Natural killer cell (primary cell): ENCODE results near the gene LYPD6. TPM values are rescaled to one million over a fixed set of nuclear protein-coding genes. Genes with fewer than 3 reads are reported as not detected.

Source experiments
- ATAC-seq, 3 donors: fragments of 150-1000 bp in 2 of 3; fragments of 200-7000 bp in 1 of 3; cut with Tn5 transposase; 1 replicate in 1 of 3; 2 replicates in 2 of 3; pipeline ENCODE4 v1.10.0; 2021; ENCODE audit warnings: mild to moderate bottlenecking in 2 of 3, moderate library complexity in 2 of 3
- DNase-seq, 2 donors: peaks; one replicate each; pipeline versions ENCODE4 v3.0.0 to v3.0.0-alpha.2; 2013 to 2021; ENCODE audit warnings: mixed read lengths in 1 of 2
- H3K27ac ChIP-seq: one replicate; pipeline ENCODE4 v1.5.1; 2013; ENCODE audit warnings: mild to moderate bottlenecking, low read length
- H3K27me3 ChIP-seq: one replicate; pipeline ENCODE4 v1.6.1; 2013; ENCODE audit warnings: low read length; ENCODE audit not compliant: control insufficient read depth, insufficient read depth
- H3K36me3 ChIP-seq: one replicate; pipeline ENCODE4 v1.6.1; 2013; ENCODE audit warnings: low read length; ENCODE audit not compliant: control insufficient read depth, insufficient read depth
- H3K4me1 ChIP-seq: one replicate; pipeline ENCODE4 v1.6.1; 2013; ENCODE audit warnings: low read length; ENCODE audit not compliant: control insufficient read depth, insufficient read depth
- H3K4me3 ChIP-seq: one replicate; pipeline ENCODE4 v1.5.1; 2013; ENCODE audit warnings: low read length
- H3K9me3 ChIP-seq: one replicate; pipeline ENCODE4 v1.6.1; 2013; ENCODE audit warnings: low read length; ENCODE audit not compliant: control insufficient read depth, insufficient read depth
- H3K27ac Mint-ChIP-seq, 2 donors: one replicate each; pipeline ENCODE4 v1.8.0; 2022; ENCODE audit warnings: mild to moderate bottlenecking in 2 of 2, mixed read lengths in 2 of 2, moderate library complexity in 1 of 2
- H3K27me3 Mint-ChIP-seq, 2 donors: one replicate each; pipeline ENCODE4 v1.8.0; 2022; ENCODE audit warnings: low read depth in 2 of 2, mixed read lengths in 2 of 2
- H3K36me3 Mint-ChIP-seq: one replicate; pipeline ENCODE4 v1.8.0; 2022; ENCODE audit warnings: mixed read lengths
- H3K4me1 Mint-ChIP-seq, 2 donors: one replicate each; pipeline ENCODE4 v1.8.0; 2022; ENCODE audit warnings: mixed read lengths in 2 of 2
- H3K4me3 Mint-ChIP-seq: one replicate; pipeline ENCODE4 v1.8.0; 2022; ENCODE audit warnings: mild to moderate bottlenecking, moderate library complexity, mixed read lengths
- H3K9me3 Mint-ChIP-seq, 2 donors: one replicate each; pipeline ENCODE4 v1.8.0; 2022; ENCODE audit warnings: mixed read lengths in 2 of 2
- WGBS: methylation state at CpG from one replicate; pipeline ENCODE4 v1.1.7; 2013; ENCODE audit warnings: missing lambda C conversion rate; ENCODE audit not compliant: insufficient coverage; 5-methylcytosine and 5-hydroxymethylcytosine counted together
- intact Hi-C: fragments of 100-400 bp; cut with micrococcal nuclease; formaldehyde crosslinking; loops from one replicate; pipeline ENCODE4 v1.14.2; 2022
- total RNA-seq, 4 donors: library from RNA; stranded (reverse); fragments of 120-200 nt in 1 of 4; gene quantifications; one replicate each; pipeline versions ENCODE4 v1.2.3 to v1.2.4, GENCODE V29; 2013 to 2022
- TF ChIP-seq, protein P1 (sequence below): fragments of 200-600 bp; IDR thresholded peaks from one replicate; pipeline ENCODE4 v1.8.0; 2022; ENCODE audit warnings: antibody characterized with exemption

The LYPD6 gene
- total RNA-seq, 3 donors from 2014 or later (not counting 1 experiment from before 2014, with no cell fraction given) = not detected

GRCh38 chr2:149420053-149420963, 89.9 kb downstream of the LYPD6 start:
- H3K36me3 ChIP-seq = no peaks in the 10 kb centered on the region
- no peak overlapping the region for H3K27ac Mint-ChIP-seq
- DNase-seq = no peak
- TF ChIP-seq, protein P1, sequence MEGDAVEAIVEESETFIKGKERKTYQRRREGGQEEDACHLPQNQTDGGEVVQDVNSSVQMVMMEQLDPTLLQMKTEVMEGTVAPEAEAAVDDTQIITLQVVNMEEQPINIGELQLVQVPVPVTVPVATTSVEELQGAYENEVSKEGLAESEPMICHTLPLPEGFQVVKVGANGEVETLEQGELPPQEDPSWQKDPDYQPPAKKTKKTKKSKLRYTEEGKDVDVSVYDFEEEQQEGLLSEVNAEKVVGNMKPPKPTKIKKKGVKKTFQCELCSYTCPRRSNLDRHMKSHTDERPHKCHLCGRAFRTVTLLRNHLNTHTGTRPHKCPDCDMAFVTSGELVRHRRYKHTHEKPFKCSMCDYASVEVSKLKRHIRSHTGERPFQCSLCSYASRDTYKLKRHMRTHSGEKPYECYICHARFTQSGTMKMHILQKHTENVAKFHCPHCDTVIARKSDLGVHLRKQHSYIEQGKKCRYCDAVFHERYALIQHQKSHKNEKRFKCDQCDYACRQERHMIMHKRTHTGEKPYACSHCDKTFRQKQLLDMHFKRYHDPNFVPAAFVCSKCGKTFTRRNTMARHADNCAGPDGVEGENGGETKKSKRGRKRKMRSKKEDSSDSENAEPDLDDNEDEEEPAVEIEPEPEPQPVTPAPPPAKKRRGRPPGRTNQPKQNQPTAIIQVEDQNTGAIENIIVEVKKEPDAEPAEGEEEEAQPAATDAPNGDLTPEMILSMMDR = no peak
- no peaks in the 10 kb centered on the region for H3K36me3 Mint-ChIP-seq
- WGBS = 86% methylated on average over 13 of the region's 13 CpGs
- H3K27me3 Mint-ChIP-seq = no peaks in the 10 kb centered on the region
- no peak for ATAC-seq
- no peaks in the 10 kb centered on the region for H3K9me3 ChIP-seq
- intact Hi-C loops = no loop called here
- H3K4me3 ChIP-seq = no peak overlapping the region
- H3K4me1 Mint-ChIP-seq = no peaks in the 10 kb centered on the region
- no peak overlapping the region for H3K4me3 Mint-ChIP-seq
- H3K27me3 ChIP-seq = no peaks in the 10 kb centered on the region
- no peaks in the 10 kb centered on the region for H3K4me1 ChIP-seq
- peaks cover 1 to 2% of the 10 kb centered on the region in 2 donors for H3K9me3 Mint-ChIP-seq
- no peak overlapping the region for H3K27ac ChIP-seq

DNA sequence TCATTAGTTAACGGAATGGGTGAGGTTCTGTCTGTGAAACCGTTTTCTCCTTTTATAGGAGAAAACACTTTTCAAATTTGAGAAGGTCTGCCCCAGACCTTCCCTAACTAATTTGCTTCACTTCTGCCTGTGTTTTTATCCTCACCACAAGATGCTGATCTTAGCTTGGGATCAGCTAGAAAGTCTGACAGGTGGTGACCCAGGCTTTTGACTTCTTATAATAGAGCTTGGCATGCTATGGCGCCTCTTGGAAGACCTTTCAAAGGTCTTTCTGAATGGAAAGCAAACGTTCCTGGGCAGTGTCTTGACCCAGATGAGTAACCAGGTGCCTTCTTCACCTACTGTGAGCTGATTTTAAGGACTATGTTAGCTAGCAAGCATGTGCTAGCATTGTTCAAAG, 91.4 kb downstream of the LYPD6 start:
- 64% methylated on average over 2 of the region's 4 CpGs for WGBS

GRCh38 chr2:149422337-149422990, 92.1 kb downstream of the LYPD6 start:
- Mint-ChIP-seq H3K36me3 (no peaks in the 10 kb centered on the region), H3K9me3 (peaks cover 0 to 2% of the 10 kb centered on the region in 2 donors), H3K4me1 (no peaks in the 10 kb centered on the region), H3K27me3 (no peaks in the 10 kb centered on the region), H3K4me3 (no peak overlapping the region), H3K27ac (no peak overlapping the region)
- no peak for ATAC-seq
- Histone ChIP-seq H3K27ac (no peak overlapping the region), H3K36me3 (no peaks in the 10 kb centered on the region), H3K9me3 (no peaks in the 10 kb centered on the region), H3K27me3 (no peaks in the 10 kb centered on the region), H3K4me3 (no peak overlapping the region), H3K4me1 (no peaks in the 10 kb centered on the region)
- TF ChIP-seq, protein P1 = no peak
- intact Hi-C loops = no loop called here
- DNase-seq = no peak
- WGBS = 64% methylated on average over 2 of the region's 2 CpGs

More for the DNA sequence above, 91.4 kb downstream of the LYPD6 start:
- H3K27ac ChIP-seq = no peak overlapping the region
- intact Hi-C loops = no loop called here
- H3K27ac Mint-ChIP-seq = no peak overlapping the region
- H3K36me3 Mint-ChIP-seq = no peaks in the 10 kb centered on the region
- H3K27me3 Mint-ChIP-seq = no peaks in the 10 kb centered on the region
- H3K36me3 ChIP-seq = no peaks in the 10 kb centered on the region
- H3K27me3 ChIP-seq = no peaks in the 10 kb centered on the region
- no peaks in the 10 kb centered on the region for H3K4me1 Mint-ChIP-seq
- no peaks in the 10 kb centered on the region for H3K4me1 ChIP-seq
- peaks cover 0 to 2% of the 10 kb centered on the region in 2 donors for H3K9me3 Mint-ChIP-seq
- no peak overlapping the region for H3K4me3 Mint-ChIP-seq
- ATAC-seq (no peak), DNase-seq (no peak)
- TF ChIP-seq, protein P1 = no peak
- H3K4me3 ChIP-seq = no peak overlapping the region
- H3K9me3 ChIP-seq = no peaks in the 10 kb centered on the region
